IPS-18c (cell line): ENCODE data around the gene RABL6.

Experiments used
- H3K4me3 ChIP-seq: 2 replicates; pipeline ENCODE4 v1.7.0; 2013; ENCODE audit warnings: low read depth, mild to moderate bottlenecking, low read length, moderate library complexity; ENCODE audit not compliant: insufficient read depth
- H3K9me3 ChIP-seq: one replicate; pipeline ENCODE4 v1.6.1; 2013; ENCODE audit warnings: mild to moderate bottlenecking, low read length, moderate library complexity; ENCODE audit not compliant: control insufficient read depth, insufficient read depth

RABL6 gene

DNA sequence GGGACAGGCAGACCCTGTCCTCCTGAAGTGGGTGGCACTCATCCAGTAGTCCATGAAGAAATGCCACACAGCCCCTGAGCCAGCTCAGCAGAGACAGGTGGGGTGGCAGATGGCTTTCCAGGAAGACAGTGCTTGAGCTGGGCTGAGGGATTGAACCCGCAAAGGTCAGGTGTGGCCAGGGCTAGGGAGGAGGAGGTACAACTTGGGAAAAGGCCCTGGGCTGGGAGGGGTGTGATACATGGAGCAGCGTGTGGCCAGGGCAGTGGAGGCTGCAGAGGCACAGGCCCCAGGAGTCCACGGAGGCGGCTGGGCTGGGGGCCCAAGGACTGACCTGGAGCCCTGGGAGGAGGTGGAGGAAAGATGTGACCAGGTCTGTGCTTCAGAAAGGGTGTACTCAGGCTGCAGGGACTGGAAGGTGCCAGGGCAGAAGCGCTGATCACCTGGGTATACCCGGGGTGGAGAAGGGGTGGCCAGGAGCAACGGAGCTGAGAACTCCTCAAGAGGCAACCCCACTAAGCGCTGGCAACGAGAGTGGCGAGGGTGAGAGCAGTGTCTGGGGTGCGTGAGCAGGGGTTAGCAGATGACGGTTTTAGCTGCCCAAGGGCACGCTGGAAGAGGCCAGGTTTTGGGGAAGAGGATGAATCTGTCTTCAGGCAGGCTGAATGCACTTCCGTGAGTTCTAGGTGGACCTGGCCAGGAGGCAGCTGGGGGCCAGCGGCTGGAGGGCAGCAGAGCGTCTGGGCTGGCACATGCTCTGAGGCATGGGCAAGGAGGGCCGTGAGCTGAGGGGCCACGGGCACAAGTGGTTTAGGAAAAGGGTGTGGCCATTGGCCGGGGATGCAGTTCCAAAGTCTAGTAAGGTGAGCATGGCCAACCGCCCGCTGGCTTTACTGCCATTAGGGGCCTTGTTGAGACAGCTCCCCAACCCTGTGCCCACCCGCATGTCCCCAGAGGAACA lies 3.9 kb upstream of the RABL6 start:
- Histone ChIP-seq H3K4me3 (no peak overlapping the region), H3K9me3 (no peaks in the 10 kb centered on the region)

DNA sequence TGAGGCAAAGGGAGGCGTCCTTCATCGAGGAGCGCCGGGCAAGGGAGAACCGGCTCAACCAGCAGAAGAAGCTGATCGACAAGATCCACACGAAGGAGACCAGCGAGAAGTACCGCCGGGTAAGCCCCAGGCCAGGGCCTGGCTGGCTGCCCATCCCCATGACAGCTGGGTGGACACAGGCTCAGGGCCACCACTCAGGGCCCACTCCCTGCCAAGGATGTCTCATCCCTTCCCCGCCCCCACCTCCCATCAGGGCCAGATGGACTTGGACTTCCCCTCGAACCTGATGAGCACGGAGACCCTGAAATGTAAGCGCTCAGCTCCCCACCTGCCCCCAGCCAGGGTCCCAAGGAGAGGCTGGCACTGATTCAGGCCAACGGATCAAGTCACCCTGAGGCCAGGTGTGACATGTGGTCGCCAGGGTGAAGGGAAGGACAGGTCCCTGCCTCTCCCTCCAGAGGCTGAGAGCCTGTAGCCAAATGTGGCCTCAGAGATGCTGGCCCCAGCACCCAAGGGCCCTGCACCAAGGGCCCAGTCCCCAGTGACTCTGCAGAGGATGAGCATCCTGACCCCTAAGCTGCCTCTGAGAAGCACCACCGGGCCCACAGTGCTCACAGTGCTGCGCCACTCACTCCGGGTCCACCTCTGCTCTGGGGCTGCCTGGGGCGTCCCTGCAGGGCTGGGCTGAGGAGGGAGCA lies 3.1 kb upstream of the RABL6 start:
- Histone ChIP-seq H3K9me3 (no peaks in the 10 kb centered on the region), H3K4me3 (no peak overlapping the region)

DNA sequence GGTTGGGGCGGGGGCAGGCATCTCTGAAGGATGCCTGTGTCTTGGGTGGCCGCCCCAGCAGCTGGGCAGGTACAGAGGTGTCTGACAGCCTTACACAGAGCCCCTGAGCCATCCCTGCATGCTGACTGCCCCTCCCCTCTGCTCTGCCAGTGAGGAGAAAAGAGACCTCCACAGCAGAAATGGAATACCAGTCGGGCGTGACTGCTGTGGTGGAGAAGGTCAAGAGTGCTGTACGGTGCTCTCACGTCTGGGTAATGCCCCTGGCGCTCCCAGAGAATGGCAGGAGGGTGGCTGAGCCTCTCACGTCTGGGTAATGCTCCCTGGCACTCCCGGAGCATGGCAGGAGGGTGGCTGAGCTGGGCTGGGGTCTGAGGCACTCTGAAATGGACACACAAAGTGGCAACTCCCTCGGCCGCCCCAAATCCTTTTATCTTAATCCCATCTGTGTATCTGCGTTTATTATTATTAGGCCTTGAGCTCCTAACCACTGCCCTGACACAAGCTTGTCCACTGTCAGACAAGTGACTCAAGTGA lies 2.5 kb upstream of the RABL6 start:
- Histone ChIP-seq H3K4me3 (no peak overlapping the region), H3K9me3 (no peaks in the 10 kb centered on the region)

DNA sequence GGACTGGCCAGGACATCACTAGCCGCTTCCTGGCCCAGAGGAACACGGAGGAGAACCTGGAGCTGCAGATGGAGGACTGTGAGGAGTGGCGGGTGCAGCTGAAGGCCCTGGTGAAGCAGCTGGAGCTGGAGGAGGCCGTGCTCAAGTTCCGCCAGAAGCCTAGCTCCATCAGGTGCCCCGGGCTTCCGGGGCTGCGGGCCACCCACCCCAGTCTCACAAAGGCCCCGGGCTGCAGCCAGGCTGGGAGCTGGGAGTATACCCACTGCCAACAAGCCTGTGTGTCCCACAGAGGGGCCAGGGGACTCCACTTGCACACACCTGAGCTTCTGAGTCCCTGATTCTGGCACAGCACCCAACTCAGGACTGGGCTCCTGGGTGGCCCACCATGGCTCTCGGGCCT lies 1.7 kb upstream of the RABL6 start:
- Histone ChIP-seq H3K4me3 (no peak overlapping the region), H3K9me3 (no peaks in the 10 kb centered on the region)

DNA sequence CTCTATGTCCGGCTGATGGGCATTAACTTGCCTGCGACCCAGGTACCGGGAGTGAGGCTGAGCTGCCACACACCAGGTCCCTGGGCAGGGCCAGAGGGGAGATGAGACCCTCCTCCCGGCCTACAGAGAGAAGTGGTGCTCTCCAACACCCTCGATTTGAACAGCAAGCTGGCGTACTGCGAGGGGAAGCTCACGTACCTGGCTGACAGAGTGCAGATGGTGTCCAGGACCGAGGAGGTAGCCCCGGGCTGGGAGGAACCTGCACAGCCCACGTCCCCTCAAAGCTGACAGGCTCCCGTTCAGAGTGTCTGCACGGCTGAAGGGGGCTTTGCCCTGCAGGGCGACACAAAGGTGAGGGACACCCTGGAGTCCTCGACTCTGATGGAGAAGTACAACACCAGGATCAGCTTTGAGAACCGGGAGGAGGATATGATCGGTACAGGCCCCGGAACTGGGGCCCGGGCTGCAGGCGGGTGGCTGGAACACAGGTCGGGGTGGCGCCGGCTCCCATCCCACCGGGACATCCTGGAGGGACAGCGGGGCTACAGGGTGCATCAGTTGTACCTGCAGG lies 1.0 kb upstream of the RABL6 start:
- H3K4me3 ChIP-seq = peak overlapping the region; percentile 86
- H3K9me3 ChIP-seq = no peaks in the 10 kb centered on the region

DNA sequence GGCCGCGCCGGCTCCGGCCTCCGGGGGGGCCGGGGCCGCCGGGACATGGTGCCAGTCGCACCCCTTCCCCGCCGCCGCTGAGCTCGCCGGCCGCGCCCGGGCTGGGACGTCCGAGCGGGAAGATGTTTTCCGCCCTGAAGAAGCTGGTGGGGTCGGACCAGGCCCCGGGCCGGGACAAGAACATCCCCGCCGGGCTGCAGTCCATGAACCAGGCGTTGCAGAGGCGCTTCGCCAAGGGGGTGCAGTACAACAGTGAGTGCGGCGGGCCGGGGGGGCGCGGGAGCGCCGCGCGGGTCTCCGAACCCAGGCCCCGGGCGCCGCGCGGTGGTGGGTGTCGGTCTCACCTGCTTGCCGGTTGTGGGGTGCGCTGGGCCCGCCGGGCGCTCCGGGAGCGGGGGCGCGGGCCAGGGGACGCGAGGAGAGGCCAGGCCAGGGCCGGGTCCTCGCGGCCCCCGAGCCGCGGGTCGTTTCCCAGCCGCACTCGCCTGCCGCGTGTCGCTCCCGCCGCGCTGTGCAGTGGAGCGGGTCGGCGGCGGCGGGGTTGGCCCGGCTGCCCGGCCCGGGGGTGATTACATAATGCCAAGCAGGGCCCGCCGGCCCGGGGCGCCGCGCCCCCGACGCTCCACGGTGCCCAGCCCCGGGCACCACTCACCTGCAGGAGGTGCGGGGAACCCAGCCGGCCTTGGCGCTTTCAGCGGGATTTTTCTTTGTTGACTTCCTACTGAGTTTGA lies 492 bp downstream of the RABL6 start:
- no peaks in the 10 kb centered on the region for H3K9me3 ChIP-seq
- peak overlapping the region; percentile 92 for H3K4me3 ChIP-seq

DNA sequence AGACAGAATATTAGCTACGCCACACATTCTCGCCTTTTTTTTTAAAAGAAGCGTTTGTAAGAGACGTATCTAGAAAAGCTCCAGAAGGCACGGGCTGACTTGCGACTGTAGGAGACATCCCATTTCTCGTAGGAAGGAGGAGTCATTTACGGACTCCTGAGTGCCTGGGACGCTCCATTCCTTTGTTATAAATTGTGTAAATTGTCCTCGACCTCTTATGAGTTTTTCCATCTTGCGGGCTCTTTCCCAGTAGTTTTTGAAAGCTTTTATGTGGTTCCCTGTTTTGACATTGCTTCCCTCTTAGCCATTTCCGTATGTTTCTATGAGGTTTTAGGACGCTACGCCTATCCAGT lies 1.0 kb downstream of the RABL6 start:
- Histone ChIP-seq H3K4me3 (peak overlapping the region; percentile 92), H3K9me3 (no peaks in the 10 kb centered on the region)

DNA sequence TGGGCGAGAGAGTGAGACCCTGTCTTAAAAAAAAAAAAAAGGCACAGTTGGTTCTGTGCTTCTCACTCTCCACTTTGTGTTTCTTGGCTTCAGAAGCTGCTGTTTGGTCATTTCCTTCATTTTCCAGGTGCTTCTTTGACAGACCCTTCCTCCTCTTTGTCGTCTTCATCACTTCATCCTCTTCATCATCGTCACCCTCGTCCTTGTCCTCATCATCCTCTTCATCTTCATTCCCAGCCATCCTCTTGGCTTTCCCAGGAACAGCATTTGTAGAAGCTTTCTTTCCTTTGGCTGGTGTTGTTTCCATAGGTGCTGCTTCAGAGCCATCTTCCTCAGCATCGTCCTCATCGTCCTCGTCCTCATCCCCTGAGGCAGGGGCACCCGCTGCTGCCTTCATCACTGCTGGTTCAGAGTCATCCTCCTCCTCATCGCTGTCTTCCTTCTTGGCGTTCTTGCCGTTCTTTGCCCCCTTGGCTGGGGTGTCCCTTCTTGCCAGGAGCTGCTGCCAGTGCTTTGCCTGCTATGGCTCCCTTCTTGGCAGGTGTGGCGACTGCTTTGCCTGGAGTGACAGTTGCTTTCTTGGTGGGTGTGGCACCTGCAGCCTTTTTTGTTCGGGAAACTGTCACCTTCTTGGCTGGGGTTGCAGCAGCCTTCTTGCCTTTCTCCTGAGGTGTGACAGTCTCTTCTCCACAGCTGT lies 7.1 kb downstream of the RABL6 start:
- Histone ChIP-seq H3K9me3 (no peaks in the 10 kb centered on the region), H3K4me3 (no peak overlapping the region)

DNA sequence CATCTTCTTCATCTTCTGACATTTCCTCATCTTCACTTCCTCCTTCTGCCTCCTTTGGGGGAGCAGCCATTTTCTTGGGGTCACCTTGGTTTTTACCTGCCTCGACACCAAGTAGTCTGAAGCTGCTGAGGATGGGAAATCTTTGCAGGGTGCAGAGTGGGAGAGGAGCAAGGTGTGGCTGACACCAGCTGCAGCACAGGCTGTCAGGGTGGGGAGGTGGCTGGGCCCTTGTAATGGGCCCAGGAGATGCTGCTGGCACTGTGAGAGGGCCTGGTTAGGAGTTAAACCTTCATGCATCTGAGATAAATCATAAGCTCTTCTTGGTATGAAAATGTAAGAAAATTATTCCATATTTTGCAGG lies 7.7 kb downstream of the RABL6 start:
- no peak overlapping the region for H3K4me3 ChIP-seq
- H3K9me3 ChIP-seq = no peaks in the 10 kb centered on the region

DNA sequence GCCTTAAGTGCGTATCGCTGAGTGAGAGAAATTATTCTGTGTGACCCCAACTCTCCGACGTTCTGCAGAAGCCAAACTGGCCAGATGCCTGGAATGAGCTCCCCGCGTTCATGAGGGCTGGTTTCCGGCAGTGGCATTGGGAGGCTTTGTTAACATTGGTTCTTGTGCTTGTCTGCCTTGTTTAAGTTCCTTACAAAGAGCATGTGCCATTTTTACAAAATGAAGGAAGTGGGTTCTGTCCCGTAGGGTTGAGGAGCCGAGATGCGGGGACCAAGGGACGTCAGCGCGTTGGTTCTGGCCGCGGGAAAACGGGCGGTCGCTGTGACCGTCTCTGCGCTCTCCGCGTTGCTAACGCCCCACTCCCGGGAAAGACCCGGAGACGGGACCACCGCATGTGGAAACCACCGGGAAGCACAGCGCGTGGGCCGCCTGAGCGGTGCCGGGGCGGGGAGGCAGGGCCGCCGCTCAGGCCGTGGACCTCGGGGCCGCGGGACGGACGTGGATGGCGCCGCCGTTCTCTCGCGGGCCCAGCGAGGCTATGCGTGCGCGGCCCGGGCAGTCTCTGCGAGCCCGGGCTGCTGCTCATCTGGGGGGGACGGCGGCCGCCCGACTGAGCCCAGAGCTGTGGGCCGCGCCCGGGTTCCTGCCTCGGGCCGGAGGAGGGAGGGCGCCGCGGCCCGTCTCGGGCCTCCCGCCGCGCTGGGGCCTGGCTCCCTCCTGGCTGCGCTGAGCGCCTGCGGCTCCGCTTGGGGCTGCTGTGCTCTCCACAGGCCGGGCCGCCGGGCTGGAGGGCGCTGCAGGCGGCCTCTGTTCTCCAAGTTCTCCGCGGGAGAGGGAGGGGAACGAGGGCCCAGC lies 13.4 kb downstream of the RABL6 start:
- H3K4me3 ChIP-seq = peak overlapping the region; percentile 59
- H3K9me3 ChIP-seq = no peaks in the 10 kb centered on the region

DNA sequence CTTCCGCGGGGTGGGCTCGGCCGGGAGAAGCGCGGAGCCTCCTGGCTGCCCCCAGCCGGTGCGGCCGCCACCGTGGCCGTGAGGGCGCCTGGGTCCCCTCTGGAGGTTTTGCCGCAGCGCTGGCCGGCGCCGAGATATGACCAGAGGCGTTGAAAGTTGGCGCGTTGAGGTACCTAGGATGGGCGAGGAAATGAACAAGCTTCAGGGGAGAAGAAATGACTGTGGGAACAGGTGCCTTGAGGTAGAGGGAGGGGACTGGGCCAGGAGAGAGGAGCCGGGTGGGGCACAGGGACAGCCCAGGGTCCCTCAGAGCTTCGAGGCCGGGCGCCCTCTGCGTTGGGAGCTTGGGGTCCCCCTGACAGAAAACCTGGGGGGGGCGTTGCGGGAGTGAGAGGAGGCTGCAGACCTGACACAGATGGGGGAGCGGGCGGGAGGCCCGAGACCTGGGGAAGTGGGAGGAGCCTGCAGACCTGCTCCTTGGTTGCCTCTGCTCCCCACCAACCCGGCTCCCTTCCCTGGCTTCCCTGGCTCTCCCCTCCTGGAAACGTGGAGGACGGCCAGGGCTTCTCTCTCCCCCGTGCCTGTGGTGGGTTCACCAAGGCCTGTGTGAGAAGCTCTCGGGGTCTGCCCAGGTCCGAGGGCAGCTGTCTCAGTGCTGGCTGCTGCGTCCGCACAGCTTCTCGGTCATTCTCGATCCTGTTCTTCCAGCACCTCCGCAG lies 14.2 kb downstream of the RABL6 start:
- H3K4me3 ChIP-seq = peak overlapping the region; percentile 59; the same call in 1 of the 2 replicates
- H3K9me3 ChIP-seq = no peaks in the 10 kb centered on the region

DNA sequence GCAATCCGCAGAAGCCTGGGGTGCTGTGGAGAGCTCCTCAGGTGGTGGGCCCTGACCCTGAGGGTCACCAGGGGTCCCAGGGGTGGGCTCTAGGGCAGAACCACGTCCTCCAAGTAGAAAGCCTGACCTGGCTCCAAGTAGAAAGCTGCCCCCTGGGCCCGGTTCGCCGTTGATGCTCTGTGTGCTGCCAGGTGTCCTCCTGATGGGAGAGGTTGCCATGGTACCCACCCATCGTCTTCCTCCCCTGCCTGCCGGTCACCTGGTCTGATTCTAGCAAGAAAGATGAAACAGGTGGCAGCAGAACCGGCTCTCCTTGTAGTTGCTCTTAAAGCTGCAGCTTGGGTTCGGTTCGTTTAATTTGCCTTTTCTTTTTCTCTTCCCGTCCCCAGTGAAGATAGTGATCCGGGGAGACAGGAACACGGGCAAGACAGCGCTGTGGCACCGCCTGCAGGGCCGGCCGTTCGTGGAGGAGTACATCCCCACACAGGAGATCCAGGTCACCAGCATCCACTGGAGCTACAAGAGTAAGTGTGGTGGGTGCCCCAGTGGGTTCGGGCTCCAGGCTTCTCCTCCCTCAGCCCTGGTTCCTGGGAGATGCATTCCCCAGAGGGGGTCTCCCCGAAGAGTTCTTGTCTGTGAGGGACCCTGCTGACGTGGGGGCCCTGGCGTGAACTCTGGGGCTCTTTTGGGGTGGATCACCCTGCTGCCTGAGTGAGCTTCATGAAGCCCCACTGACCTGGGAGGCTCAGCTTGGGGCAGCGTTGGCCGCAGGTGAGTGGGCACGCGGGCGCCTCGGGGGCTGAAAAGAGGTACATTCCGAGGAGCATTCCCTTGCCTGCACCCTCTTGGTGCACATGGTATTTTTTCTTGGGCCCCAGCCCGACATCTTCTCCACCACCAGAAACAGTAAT lies 15.6 kb downstream of the RABL6 start:
- H3K9me3 ChIP-seq = no peaks in the 10 kb centered on the region
- H3K4me3 ChIP-seq = no peak overlapping the region

DNA sequence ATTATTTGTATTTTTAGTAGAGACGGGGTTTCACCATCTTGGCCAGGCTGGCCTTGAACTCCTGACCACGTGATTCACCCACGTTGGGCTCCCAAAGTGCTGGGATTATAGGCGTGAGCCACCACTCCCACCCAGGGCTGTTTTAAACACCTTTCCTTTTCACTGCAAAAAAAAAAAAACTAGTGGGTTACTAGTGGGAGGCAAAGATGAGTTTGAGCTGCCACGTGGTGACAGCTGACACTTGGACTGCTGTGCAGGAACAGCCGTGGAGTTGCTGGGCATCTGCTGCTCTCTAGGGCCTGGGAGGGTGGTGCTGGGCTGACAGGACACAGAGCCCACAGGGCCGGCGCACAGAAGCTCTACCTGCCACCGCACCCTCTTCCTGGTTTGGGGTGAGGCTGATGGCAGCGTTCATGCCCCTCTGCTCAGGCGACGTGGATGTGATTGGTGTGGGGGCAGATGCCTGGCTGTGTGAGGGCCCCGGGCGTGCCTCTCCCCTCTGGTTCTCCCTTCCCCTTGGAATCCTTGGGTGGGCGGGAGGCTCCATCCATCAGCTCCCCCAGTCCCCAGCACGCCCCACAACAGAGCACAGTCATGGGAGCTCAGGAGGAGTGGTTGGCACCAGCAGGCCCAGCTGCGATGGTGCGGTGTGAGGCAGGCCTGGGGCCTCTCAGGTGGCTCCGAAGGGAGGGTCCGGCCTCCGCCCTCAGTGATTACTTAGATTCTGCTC lies 16.9 kb downstream of the RABL6 start:
- H3K9me3 ChIP-seq = no peaks in the 10 kb centered on the region
- no peak overlapping the region for H3K4me3 ChIP-seq
